Left lobe of liver (tissue), 2 donors: ENCODE measurements around the gene MED25. TPM values are rescaled to one million over a fixed set of nuclear protein-coding genes. Genes with fewer than 3 reads are reported as not detected.
A peak's percentile ranks its signal among the peaks of the same experiment; 100 is the strongest.
"Not testable (repeated sequence)": the region's sequence is repeated elsewhere in the genome, so short reads cannot be mapped to it uniquely, and the experiment has no call there.

Experiments
- ATAC-seq: fragments of 200-7000 bp; cut with Tn5 transposase; one replicate; pipeline ENCODE4 v1.9.1; 2020; ENCODE audit warnings: mild to moderate bottlenecking, moderate library complexity
- DNase-seq: peaks from one replicate; pipeline ENCODE4 v3.0.0-alpha.2; 2020; ENCODE audit warnings: low spot score
- total RNA-seq: library from RNA; stranded (reverse); gene quantifications from one replicate; pipeline ENCODE4 v1.2.1, GENCODE V29; 2021
- donor health status: DM: no; HTN: no; CAD: no; lungs with moderate emphysema.
- donor health status: DM: no; HTN: yes; CAD: no.

The MED25 gene
- total RNA-seq, 1 donor from 2014 or later, result 16.5 TPM

- DNase-seq, result peak; percentile 95
- peak; percentile 53 for ATAC-seq
Observed at GRCh38 chr19:49812997-49813861, 4.9 kb upstream of the MED25 start, which contains the start of gene FUZ. FUZ (minus strand) TSS chr19:49813292; CDS start chr19:49813106, 186 bp downstream.

GRCh38 chr19:49814010-49814409 is 4.1 kb upstream of the MED25 start:
- DNase-seq (no peak), ATAC-seq (no peak)

- ATAC-seq, result no peak
- no peak for DNase-seq
Observed at GRCh38 chr19:49816590-49816989, 1.5 kb upstream of the MED25 start.

- ATAC-seq (no peak), DNase-seq (no peak)
Observed at GRCh38 chr19:49818649-49819370, 721 bp downstream of the MED25 start.

- not testable (repeated sequence) for DNase-seq, ATAC-seq
Observed at GRCh38 chr19:49819452-49820115, 1.5 kb downstream of the MED25 start.

GRCh38 chr19:49820125-49820524 is 2.0 kb downstream of the MED25 start:
- DNase-seq (no peak), ATAC-seq (no peak)

- ATAC-seq (no peak), DNase-seq (no peak)
Observed at GRCh38 chr19:49823472-49823871, 5.4 kb downstream of the MED25 start.

- ATAC-seq (no peak), DNase-seq (no peak)
Observed at GRCh38 chr19:49824662-49825061, 6.6 kb downstream of the MED25 start.

GRCh38 chr19:49827034-49827433 is 8.9 kb downstream of the MED25 start:
- ATAC-seq (no peak), DNase-seq (no peak)

- ATAC-seq, result no peak
Observed at GRCh38 chr19:49829200-49829599, 11.1 kb downstream of the MED25 start.

GRCh38 chr19:49829721-49830120 is 11.6 kb downstream of the MED25 start:
- DNase-seq (no peak), ATAC-seq (no peak)

More at GRCh38 chr19:49829200-49829599, 11.1 kb downstream of the MED25 start:
- no peak for DNase-seq

GRCh38 chr19:49830766-49831165 is 12.7 kb downstream of the MED25 start:
- DNase-seq, result no peak
- no peak for ATAC-seq

GRCh38 chr19:49831592-49831991 is 13.5 kb downstream of the MED25 start:
- ATAC-seq, result no peak
- no peak for DNase-seq

- ATAC-seq, result no peak
- no peak for DNase-seq
Observed at GRCh38 chr19:49832556-49832955, 14.5 kb downstream of the MED25 start.

GRCh38 chr19:49833599-49833998 is 15.5 kb downstream of the MED25 start:
- no peak for ATAC-seq

GRCh38 chr19:49835562-49835961 is 17.5 kb downstream of the MED25 start:
- ATAC-seq (no peak), DNase-seq (no peak)

More at GRCh38 chr19:49833599-49833998, 15.5 kb downstream of the MED25 start:
- no peak for DNase-seq

- DNase-seq, result no peak
- ATAC-seq, result no peak
Observed at GRCh38 chr19:49836176-49837008, 18.3 kb downstream of the MED25 start.

GRCh38 chr19:49837009-49837310 is 18.9 kb downstream of the MED25 start:
- DNase-seq, result no peak
- ATAC-seq, result no peak

- DNase-seq (no peak), ATAC-seq (no peak)
Observed at GRCh38 chr19:49837425-49837824, 19.3 kb downstream of the MED25 start.

- ATAC-seq (no peak), DNase-seq (no peak)
Observed at GRCh38 chr19:49838885-49839588, 20.9 kb downstream of the MED25 start.
